ENCODE results near the gene IRX2. TPM values are rescaled to one million over a fixed set of nuclear protein-coding genes. Genes with fewer than 3 reads are reported as not detected.

The IRX2 gene
- total RNA-seq, 1 donor from 2014 or later = 4.2 TPM

DNA sequence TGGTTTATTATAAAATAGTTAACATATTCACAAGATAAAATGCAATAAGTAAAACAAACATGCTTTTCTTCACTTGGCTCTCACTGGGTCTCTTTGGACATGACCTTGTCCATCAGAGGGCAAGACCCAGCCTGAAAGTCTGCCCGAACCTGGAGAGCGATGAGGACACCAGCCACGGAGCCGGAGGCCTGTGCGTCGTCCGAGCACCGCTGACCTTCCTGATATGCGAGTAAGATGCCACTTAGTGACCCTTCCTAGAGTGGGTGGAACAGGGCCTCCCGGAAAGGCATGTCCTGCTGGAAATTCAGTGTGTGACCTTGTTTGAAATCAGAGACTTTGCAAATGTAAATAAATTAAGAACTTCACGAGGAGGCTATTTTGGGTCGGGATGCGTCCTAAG, 52.9 kb downstream of the IRX2 start:
- DNase-seq (ENCODE audit: low spot score, unreplicated experiment) = no peak
- H3K36me3 Mint-ChIP-seq (ENCODE audit: insufficient read depth) = no peaks in the 10 kb centered on the region
- TF ChIP-seq, protein P1, sequence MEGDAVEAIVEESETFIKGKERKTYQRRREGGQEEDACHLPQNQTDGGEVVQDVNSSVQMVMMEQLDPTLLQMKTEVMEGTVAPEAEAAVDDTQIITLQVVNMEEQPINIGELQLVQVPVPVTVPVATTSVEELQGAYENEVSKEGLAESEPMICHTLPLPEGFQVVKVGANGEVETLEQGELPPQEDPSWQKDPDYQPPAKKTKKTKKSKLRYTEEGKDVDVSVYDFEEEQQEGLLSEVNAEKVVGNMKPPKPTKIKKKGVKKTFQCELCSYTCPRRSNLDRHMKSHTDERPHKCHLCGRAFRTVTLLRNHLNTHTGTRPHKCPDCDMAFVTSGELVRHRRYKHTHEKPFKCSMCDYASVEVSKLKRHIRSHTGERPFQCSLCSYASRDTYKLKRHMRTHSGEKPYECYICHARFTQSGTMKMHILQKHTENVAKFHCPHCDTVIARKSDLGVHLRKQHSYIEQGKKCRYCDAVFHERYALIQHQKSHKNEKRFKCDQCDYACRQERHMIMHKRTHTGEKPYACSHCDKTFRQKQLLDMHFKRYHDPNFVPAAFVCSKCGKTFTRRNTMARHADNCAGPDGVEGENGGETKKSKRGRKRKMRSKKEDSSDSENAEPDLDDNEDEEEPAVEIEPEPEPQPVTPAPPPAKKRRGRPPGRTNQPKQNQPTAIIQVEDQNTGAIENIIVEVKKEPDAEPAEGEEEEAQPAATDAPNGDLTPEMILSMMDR (IDR thresholded peaks at IDR 0.05; ENCODE audit: unreplicated experiment) = no peak
- peaks cover 9% of the 10 kb centered on the region for H3K4me1 Mint-ChIP-seq (ENCODE audit: low read depth)
- H3K9me3 Mint-ChIP-seq (ENCODE audit: low read depth) = no peaks in the 10 kb centered on the region
- peaks cover 74% of the 10 kb centered on the region for H3K27me3 Mint-ChIP-seq
- H3K27ac Mint-ChIP-seq = no peak overlapping the region
- H3K4me3 Mint-ChIP-seq (ENCODE audit: low read depth) = no peak overlapping the region

GRCh38 chr5:2697446-2698200, 53.9 kb downstream of the IRX2 start:
- no peak overlapping the region for H3K4me3 Mint-ChIP-seq (ENCODE audit: low read depth)
- peaks cover 9% of the 10 kb centered on the region for H3K4me1 Mint-ChIP-seq (ENCODE audit: low read depth)
- no peak for DNase-seq (ENCODE audit: low spot score, unreplicated experiment)
- H3K27me3 Mint-ChIP-seq = peaks cover 76% of the 10 kb centered on the region
- H3K27ac Mint-ChIP-seq = no peak overlapping the region
- TF ChIP-seq, protein P1 (IDR thresholded peaks at IDR 0.05; ENCODE audit: unreplicated experiment) = no peak
- no peaks in the 10 kb centered on the region for H3K9me3 Mint-ChIP-seq (ENCODE audit: low read depth)
- no peaks in the 10 kb centered on the region for H3K36me3 Mint-ChIP-seq (ENCODE audit: insufficient read depth)

DNA sequence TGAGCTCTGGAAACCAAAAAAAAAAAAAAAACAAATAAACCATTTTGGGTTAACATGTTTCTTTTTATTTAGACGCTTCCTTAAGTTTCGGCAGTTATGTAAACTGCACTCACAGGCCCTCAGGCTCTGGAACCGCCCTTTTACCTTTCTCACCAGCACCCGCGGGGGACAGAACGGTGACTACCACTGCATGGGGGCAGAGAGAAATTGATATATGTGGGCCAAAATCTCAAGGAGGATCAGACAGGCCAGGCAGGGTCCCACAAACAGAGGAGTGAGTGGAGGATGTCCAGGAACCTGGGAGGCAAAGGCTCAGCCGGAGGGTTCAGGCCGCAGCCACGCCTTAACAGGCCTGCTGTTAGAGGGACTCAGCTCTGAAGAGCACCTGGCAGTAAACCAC, 54.4 kb downstream of the IRX2 start:
- H3K27me3 Mint-ChIP-seq = peaks cover 76% of the 10 kb centered on the region
- H3K4me3 Mint-ChIP-seq (ENCODE audit: low read depth) = no peak overlapping the region
- no peak for DNase-seq (ENCODE audit: low spot score, unreplicated experiment)
- H3K36me3 Mint-ChIP-seq (ENCODE audit: insufficient read depth) = no peaks in the 10 kb centered on the region
- no peaks in the 10 kb centered on the region for H3K9me3 Mint-ChIP-seq (ENCODE audit: low read depth)
- H3K27ac Mint-ChIP-seq = no peak overlapping the region
- TF ChIP-seq, protein P1 (IDR thresholded peaks at IDR 0.05; ENCODE audit: unreplicated experiment) = no peak
- peaks cover 9% of the 10 kb centered on the region for H3K4me1 Mint-ChIP-seq (ENCODE audit: low read depth)

Measured in progenitor cell of endocrine pancreas (in vitro differentiated cells).